Dedifferentiated amniotic fluid mesenchymal stem cell (primary cell): ENCODE measurements around the gene MT1E.
"Not testable (repeated sequence)": the region's sequence is repeated elsewhere in the genome, so short reads cannot be mapped to it uniquely, and the experiment has no call there.

ENCODE experiments used
- DNase-seq: peaks from one replicate; pipeline ENCODE4 v3.0.0-alpha.2; 2016; ENCODE audit errors: extremely low spot score

Gene MT1E

GRCh38 chr16:56625140-56625942 is at the start of gene MT1E:
Gene MT1E, plus strand, starts transcription at chr16:56625781. Its CDS starts 71 bp downstream, at chr16:56625852.
- no peak for DNase-seq

- DNase-seq, result peak; percentile 35
These were observed 48.8 kb upstream of the MT1E start for GRCh38 chr16:56576585-56577299.

GRCh38 chr16:56577300-56577625 is 48.3 kb upstream of the MT1E start:
- DNase-seq, result no peak

- DNase-seq, result no peak
These were observed 45.1 kb upstream of the MT1E start for GRCh38 chr16:56580391-56581048.

GRCh38 chr16:56582911-56583310 is 42.7 kb upstream of the MT1E start:
- not testable (repeated sequence) for DNase-seq

- no peak for DNase-seq
These were observed 42.0 kb upstream of the MT1E start for GRCh38 chr16:56583351-56584168.

- DNase-seq, result no peak
These were observed 41.3 kb upstream of the MT1E start for GRCh38 chr16:56584276-56584675.

- DNase-seq, result no peak
These were observed 36.8 kb upstream of the MT1E start for GRCh38 chr16:56588781-56589140.

GRCh38 chr16:56589141-56590039 is 36.2 kb upstream of the MT1E start, which contains the start of gene MT3:
Gene MT3, plus strand, starts transcription at chr16:56589528. Its CDS starts 63 bp downstream, at chr16:56589591.
- no peak for DNase-seq

- DNase-seq, result no peak
These were observed 34.1 kb upstream of the MT1E start for GRCh38 chr16:56591377-56592060.

- DNase-seq, result no peak
These were observed 31.8 kb upstream of the MT1E start for GRCh38 chr16:56593573-56594291.

- no peak for DNase-seq
These were observed 31.3 kb upstream of the MT1E start for GRCh38 chr16:56594292-56594619.

- peak; percentile 68 for DNase-seq
These were observed 25.1 kb upstream of the MT1E start for GRCh38 chr16:56600398-56600999.

GRCh38 chr16:56601325-56601724 is 24.3 kb upstream of the MT1E start:
- DNase-seq, result no peak

- DNase-seq, result no peak
These were observed 22.0 kb upstream of the MT1E start for GRCh38 chr16:56603589-56603988.

- no peak for DNase-seq
These were observed 20.6 kb upstream of the MT1E start for GRCh38 chr16:56604966-56605365.

GRCh38 chr16:56605475-56605874 is 20.1 kb upstream of the MT1E start:
- no peak for DNase-seq

GRCh38 chr16:56606071-56606475 is 19.5 kb upstream of the MT1E start:
- DNase-seq, result no peak

- peak; percentile 73 for DNase-seq
These were observed 19.0 kb upstream of the MT1E start for GRCh38 chr16:56606476-56607108.
